HCT116 (cell line): ENCODE results near the gene REEP6. TPM values are rescaled to one million over a fixed set of nuclear protein-coding genes. Genes with fewer than 3 reads are reported as not detected.

Source experiments
- ATAC-seq: fragments of 200-7000 bp; cut with Tn5 transposase; 2 replicates; pipeline ENCODE4 v1.9.1; 2020; ENCODE audit warnings: mild to moderate bottlenecking, moderate library complexity
- BruUV-seq: library from RNA; stranded (reverse); fragments of 400-500 nt; replicated peaks from 2 replicates; lab custom pipeline; 2021; lab: Mats Ljungman, UMichigan
- CTCF ChIA-PET: fragments of 300-600 bp; sonication (Branson Sonifier 250); formaldehyde crosslinking; loops from one replicate; lab custom pipeline; 2021; ENCODE audit warnings: antibody characterized with exemption; lab: Charles Lee
- POLR2A ChIA-PET: fragments of 300-600, 350-600 bp; sonication (Branson Sonifier 250); formaldehyde crosslinking; loops from one replicate; lab custom pipeline; 2021; ENCODE audit warnings: antibody characterized with exemption; lab: Charles Lee
- RAD21 ChIA-PET, 2 experiments: fragments of 300-600 bp; sonication (Branson Sonifier 250); formaldehyde crosslinking; loops; one replicate each; lab custom pipeline; 2023; ENCODE audit warnings: low total read pairs in 2 of 2; ENCODE audit not compliant: uncharacterized antibody in 2 of 2, unreplicated experiment in 2 of 2, low non-redundant PET in 1 of 2; lab: Charles Lee
- DNase-seq: peaks from one replicate; pipeline ENCODE4 v3.0.0-alpha.2; 2010; ENCODE audit warnings: low read depth, low spot score
- H2AFZ ChIP-seq: fragments of 200-600 bp; shearing (Covaris generic), sonication (generic); 2 replicates; pipeline ENCODE4 v1.6.1; 2017; ENCODE audit warnings: low read depth, mixed run types, mixed read lengths, antibody characterized with exemption, low read length; ENCODE audit not compliant: poor library complexity, severe bottlenecking
- H3K27ac ChIP-seq: 2 replicates; pipeline ENCODE4 v1.5.1; 2012; ENCODE audit warnings: low read depth, low read length
- H3K27me3 ChIP-seq: fragments of 200-600 bp; sonication (generic); 2 replicates; pipeline ENCODE4 v1.6.1; 2016; ENCODE audit warnings: mixed run types, low read length, mixed read lengths; ENCODE audit not compliant: insufficient read depth
- H3K36me3 ChIP-seq, 2 experiments: fragments of 200-500 bp in 1 of 2; fragments of 200-600 bp in 1 of 2; sonication (Bioruptor generic) in 1 of 2; sonication (generic) in 1 of 2; 2 replicates each; pipeline versions ENCODE4 v1.5.1 to v1.6.1; 2014 to 2016; ENCODE audit warnings: low read length in 2 of 2, inconsistent platforms in 1 of 2, mixed read lengths in 1 of 2, mixed run types in 1 of 2; ENCODE audit not compliant: insufficient read depth in 2 of 2, control insufficient read depth in 1 of 2
- H3K4me1 ChIP-seq, 2 experiments: fragments of 200-600 bp in 1 of 2; sonication (generic) in 1 of 2; 2 replicates each; pipeline versions ENCODE4 v1.5.1 to v1.6.1; 2012 to 2017; ENCODE audit warnings: low read length in 2 of 2, inconsistent platforms in 1 of 2, mild to moderate bottlenecking in 1 of 2, mixed read lengths in 1 of 2, mixed run types in 1 of 2, moderate library complexity in 1 of 2; ENCODE audit not compliant: insufficient read depth in 2 of 2, control insufficient read depth in 1 of 2
- H3K4me2 ChIP-seq: fragments of 200-600 bp; sonication (generic); 2 replicates; pipeline ENCODE4 v1.6.1; 2017; ENCODE audit warnings: mixed run types, low read length, mixed read lengths
- H3K4me3 ChIP-seq, 2 experiments: fragments of 200-600 bp in 1 of 2; sonication (generic) in 1 of 2; replicated peaks in 1 of 2; 2 replicates each; pipeline ENCODE4 v1.5.1; 2011 to 2016; ENCODE audit warnings: low read length in 2 of 2, control low read depth in 1 of 2, low read depth in 1 of 2, mild to moderate bottlenecking in 1 of 2, mixed read lengths in 1 of 2, mixed run types in 1 of 2
- H3K79me2 ChIP-seq: fragments of 200-600 bp; sonication (generic); 2 replicates; pipeline ENCODE4 v1.6.1; 2017; ENCODE audit warnings: mild to moderate bottlenecking, mixed run types, low read length, moderate library complexity, mixed read lengths; ENCODE audit not compliant: insufficient read depth
- H3K9ac ChIP-seq: fragments of 200-600 bp; sonication (generic); 2 replicates; pipeline ENCODE4 v1.6.1; 2016; ENCODE audit warnings: low read length, mixed read lengths
- H3K9me2 ChIP-seq: fragments of 200-600 bp; sonication (generic), shearing (Covaris generic); 2 replicates; pipeline ENCODE4 v1.6.1; 2017; ENCODE audit warnings: mixed run types, mild to moderate bottlenecking, moderate library complexity; ENCODE audit not compliant: insufficient read depth
- H3K9me3 ChIP-seq, 2 experiments: fragments of 200-500 bp in 1 of 2; fragments of 200-600 bp in 1 of 2; sonication (Bioruptor generic) in 1 of 2; sonication (generic) in 1 of 2; 2 replicates each; pipeline ENCODE4 v1.6.1; 2014 to 2017; ENCODE audit warnings: low read length in 2 of 2, mixed read lengths in 2 of 2, inconsistent platforms in 1 of 2, low read depth in 1 of 2, mild to moderate bottlenecking in 1 of 2, mixed run types in 1 of 2, moderate library complexity in 1 of 2; ENCODE audit not compliant: control insufficient read depth in 1 of 2, insufficient read depth in 1 of 2
- H4K20me1 ChIP-seq: fragments of 200-600 bp; sonication (generic), shearing (Covaris generic); 2 replicates; pipeline ENCODE4 v1.6.1; 2017; ENCODE audit warnings: mixed run types, mild to moderate bottlenecking, moderate library complexity; ENCODE audit not compliant: insufficient read depth
- CBX3 ChIP-seq: IDR thresholded peaks from 2 replicates; pipeline ENCODE4 v1.6.1; 2012; ENCODE audit warnings: low read depth
- CEBPB ChIP-seq: IDR thresholded peaks from 2 replicates; pipeline ENCODE4 v1.6.1; 2012; ENCODE audit warnings: low read depth
- EGR1 ChIP-seq: IDR thresholded peaks from 2 replicates; pipeline ENCODE4 v1.6.1; 2012; ENCODE audit warnings: low read depth
- ELF1 ChIP-seq: IDR thresholded peaks from 2 replicates; pipeline ENCODE4 v1.6.1; 2012; ENCODE audit warnings: low read depth, borderline replicate concordance
- EZH2 ChIP-seq: fragments of 200-600 bp; sonication (generic); IDR thresholded peaks from 2 replicates; pipeline ENCODE4 v1.6.1; 2017; ENCODE audit warnings: antibody characterized with exemption, mixed run types
- EZH2phosphoT487 ChIP-seq: fragments of 200-600 bp; IDR thresholded peaks from 2 replicates; pipeline ENCODE4 v1.6.1; 2018; ENCODE audit warnings: antibody characterized with exemption, borderline replicate concordance
- JUND ChIP-seq: IDR thresholded peaks from 2 replicates; pipeline ENCODE4 v1.6.1; 2012
- POLR2AphosphoS5 ChIP-seq: IDR thresholded peaks from 2 replicates; pipeline ENCODE4 v1.6.1; 2011; ENCODE audit warnings: mild to moderate bottlenecking, low read depth, low read length, moderate library complexity
- RAD21 ChIP-seq: IDR thresholded peaks from 2 replicates; pipeline ENCODE4 v1.6.1; 2012; ENCODE audit warnings: low read depth, mild to moderate bottlenecking
- SIN3A ChIP-seq: IDR thresholded peaks from 2 replicates; pipeline ENCODE4 v1.6.1; 2012; ENCODE audit warnings: low read depth
- SP1 ChIP-seq: IDR thresholded peaks from 2 replicates; pipeline ENCODE4 v1.6.1; 2012; ENCODE audit warnings: low read depth
- SRF ChIP-seq: IDR thresholded peaks from 2 replicates; pipeline ENCODE4 v1.6.1; 2012; ENCODE audit warnings: low read depth
- ZNF274 ChIP-seq: fragments of 200-500 bp; sonication (Bioruptor generic); IDR thresholded peaks from 2 replicates; pipeline ENCODE4 v1.6.1; 2014; ENCODE audit warnings: mild to moderate bottlenecking, low read depth, low read length, inconsistent platforms
- intact Hi-C: fragments of 100-400 bp; cut with micrococcal nuclease; formaldehyde crosslinking; loops from 2 replicates; pipeline ENCODE4 v1.10.0; 2022
- total RNA-seq: library from RNA; stranded (reverse); gene quantifications from one replicate; pipeline ENCODE4 v1.2.1, GENCODE V29; 2021; ENCODE audit not compliant: unreplicated experiment
- TF ChIP-seq, protein P1 (sequence below): IDR thresholded peaks from 2 replicates; pipeline ENCODE4 v1.6.1; 2012; ENCODE audit warnings: low read depth

The REEP6 gene
- total RNA-seq, 1 experiment from 2014 or later, result 53.9 TPM

DNA sequence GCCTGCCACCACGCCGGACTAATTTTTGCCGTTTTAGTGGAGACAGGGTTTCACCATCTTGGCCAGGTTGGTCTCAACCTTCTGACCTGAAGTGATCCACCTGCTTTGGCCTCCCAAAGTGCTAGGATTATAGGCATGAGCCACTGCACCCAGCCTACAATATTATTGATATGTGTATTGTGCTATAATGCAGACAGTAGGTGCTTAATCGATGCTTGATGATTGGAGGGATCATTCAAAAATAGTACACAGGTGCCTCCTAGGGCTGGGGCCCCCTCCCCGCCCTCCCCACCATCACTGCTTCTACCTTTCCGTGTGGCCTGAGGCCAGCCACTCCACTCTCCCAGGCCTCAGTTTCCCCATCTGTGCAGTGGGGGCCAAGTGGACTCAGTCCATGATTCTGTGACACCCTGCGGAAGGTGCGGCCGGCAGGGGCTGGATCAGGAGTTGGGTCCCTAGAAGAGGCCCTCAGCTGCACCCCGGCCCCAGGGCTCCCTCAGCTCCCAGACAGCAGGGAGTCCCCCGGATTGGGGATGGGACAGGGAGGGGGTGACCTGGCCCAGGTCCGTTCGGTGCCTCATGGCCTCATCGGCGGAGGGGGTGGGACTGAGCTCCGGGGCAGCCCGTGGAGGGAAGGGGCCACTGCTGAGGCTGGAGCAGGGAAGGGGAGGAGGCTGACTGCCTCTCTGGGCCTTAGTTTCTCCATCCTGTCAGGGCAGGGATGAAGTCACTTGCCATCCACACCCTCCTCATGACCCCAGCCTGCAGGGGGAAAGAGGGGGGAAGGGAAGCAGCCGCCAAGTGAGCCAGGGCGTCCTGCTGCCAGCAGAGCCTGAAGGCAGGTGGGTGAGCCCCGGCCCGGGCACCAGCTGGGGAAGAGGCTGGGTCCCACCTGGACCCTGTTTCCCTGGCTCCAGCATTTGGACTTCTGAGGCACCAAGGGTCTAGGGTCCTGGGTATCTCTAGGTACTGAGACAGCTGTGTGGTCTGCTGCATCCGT is 20.6 kb downstream of the REEP6 start (continued):
- TF ChIP-seq, protein P1, sequence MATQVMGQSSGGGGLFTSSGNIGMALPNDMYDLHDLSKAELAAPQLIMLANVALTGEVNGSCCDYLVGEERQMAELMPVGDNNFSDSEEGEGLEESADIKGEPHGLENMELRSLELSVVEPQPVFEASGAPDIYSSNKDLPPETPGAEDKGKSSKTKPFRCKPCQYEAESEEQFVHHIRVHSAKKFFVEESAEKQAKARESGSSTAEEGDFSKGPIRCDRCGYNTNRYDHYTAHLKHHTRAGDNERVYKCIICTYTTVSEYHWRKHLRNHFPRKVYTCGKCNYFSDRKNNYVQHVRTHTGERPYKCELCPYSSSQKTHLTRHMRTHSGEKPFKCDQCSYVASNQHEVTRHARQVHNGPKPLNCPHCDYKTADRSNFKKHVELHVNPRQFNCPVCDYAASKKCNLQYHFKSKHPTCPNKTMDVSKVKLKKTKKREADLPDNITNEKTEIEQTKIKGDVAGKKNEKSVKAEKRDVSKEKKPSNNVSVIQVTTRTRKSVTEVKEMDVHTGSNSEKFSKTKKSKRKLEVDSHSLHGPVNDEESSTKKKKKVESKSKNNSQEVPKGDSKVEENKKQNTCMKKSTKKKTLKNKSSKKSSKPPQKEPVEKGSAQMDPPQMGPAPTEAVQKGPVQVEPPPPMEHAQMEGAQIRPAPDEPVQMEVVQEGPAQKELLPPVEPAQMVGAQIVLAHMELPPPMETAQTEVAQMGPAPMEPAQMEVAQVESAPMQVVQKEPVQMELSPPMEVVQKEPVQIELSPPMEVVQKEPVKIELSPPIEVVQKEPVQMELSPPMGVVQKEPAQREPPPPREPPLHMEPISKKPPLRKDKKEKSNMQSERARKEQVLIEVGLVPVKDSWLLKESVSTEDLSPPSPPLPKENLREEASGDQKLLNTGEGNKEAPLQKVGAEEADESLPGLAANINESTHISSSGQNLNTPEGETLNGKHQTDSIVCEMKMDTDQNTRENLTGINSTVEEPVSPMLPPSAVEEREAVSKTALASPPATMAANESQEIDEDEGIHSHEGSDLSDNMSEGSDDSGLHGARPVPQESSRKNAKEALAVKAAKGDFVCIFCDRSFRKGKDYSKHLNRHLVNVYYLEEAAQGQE, result no peak

DNA sequence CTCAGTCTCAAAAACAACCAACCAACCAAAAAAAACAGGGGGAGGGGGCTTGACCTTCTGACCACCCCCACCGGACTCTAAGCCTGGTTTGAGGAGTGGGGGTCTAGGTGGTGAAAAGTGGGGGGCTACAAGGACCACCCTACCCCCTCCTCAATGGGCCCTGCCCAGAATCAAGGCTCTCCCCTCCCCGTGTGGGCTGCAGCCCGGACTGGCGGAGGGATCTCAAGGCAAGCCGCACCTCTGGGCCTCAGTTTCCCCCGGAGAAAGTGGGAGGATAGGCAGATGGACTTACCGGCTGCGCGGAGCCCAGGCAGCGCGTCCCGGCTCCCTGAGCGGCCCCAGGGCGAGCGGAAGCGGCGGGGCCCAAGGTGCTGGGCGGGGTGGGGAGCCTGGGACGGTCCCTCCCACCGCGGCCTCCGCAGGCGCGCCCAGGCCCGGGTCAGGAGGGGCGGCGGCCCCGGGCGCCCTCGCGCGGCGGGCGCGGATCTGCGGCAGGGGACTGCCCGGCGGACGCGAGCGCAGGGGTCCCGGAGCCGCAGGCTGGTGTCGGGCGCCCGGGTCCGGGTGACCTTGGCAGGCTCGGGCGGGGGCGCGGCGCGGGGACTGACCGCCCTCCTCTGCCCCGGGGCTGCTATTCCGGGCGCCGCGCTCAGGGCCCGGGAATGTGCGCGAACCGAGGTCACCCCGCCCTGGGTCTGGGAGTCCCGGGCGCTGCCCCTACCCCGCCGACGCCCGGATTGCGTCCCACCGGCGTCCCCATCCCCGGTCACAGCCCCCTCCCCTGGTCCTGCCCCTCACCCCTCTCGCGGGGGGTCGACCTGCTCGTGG is 21.9 kb downstream of the REEP6 start, which contains the start of gene ADAMTSL5:
TSS of gene ADAMTSL5 (minus strand) at position 349 of the 828 bp plus-strand sequence. CDS start 2,076 bp downstream, outside the sequence.
- H3K27ac ChIP-seq, result peak within 1 kb of the TSS; percentile 80
- peak; percentile 88 for TF ChIP-seq POLR2AphosphoS5
- no peak; the same call in 1 of the 2 replicates for TF ChIP-seq CBX3
- no peak for TF ChIP-seq JUND
- no peak for TF ChIP-seq SRF
- TF ChIP-seq RAD21, result no peak
- TF ChIP-seq EGR1, result no peak
- no peak for TF ChIP-seq EZH2phosphoT487
- no peak for TF ChIP-seq CEBPB
- no peak; the same call in 1 of the 2 replicates for TF ChIP-seq SIN3A
- TF ChIP-seq, protein P1, result no peak
- TF ChIP-seq ELF1, result no peak
- no peak for TF ChIP-seq EZH2
- TF ChIP-seq ZNF274, result no peak
- no peak for TF ChIP-seq SP1

More for the DNA sequence above, 21.9 kb downstream of the REEP6 start, which contains the start of gene ADAMTSL5:
- ChIA-PET CTCF (no interaction called here), RAD21 (no interaction called here), POLR2A (no interaction called here)
- Histone ChIP-seq H3K4me2 (peak within 1 kb of the TSS; percentile 97), H3K4me3 (peak within 1 kb of the TSS; percentile 94 to 98), H3K9ac (peak within 1 kb of the TSS; percentile 81), H4K20me1 (no peaks in the 10 kb centered on the region), H2AFZ (no peak within 1 kb of the TSS), H3K9me3 (no peaks in the 10 kb centered on the region), H3K36me3 (no peaks in the 10 kb centered on the region), H3K4me1 (peaks cover 26 to 60% of the 10 kb centered on the region in 2 experiments), H3K79me2 (peaks cover 10% of the 10 kb centered on the region; the same call in 1 of the 2 replicates), H3K9me2 (no peaks in the 10 kb centered on the region), H3K27me3 (no peaks in the 10 kb centered on the region)
- ATAC-seq (peak; percentile 77), DNase-seq (no peak)
- intact Hi-C loops, result no loop called here
- BruUV-seq, result TSS peak; percentile 67
